CD4-positive, alpha-beta T cell treated with Interleukin-2 at 100 ng/mL for 4 hours (primary cell): ENCODE measurements around the gene DPYSL4.

Experiments
- DNase-seq: peaks from one replicate; pipeline ENCODE4 v3.0.0-alpha.2; 2020; ENCODE audit warnings: low spot score

Gene DPYSL4

DNA sequence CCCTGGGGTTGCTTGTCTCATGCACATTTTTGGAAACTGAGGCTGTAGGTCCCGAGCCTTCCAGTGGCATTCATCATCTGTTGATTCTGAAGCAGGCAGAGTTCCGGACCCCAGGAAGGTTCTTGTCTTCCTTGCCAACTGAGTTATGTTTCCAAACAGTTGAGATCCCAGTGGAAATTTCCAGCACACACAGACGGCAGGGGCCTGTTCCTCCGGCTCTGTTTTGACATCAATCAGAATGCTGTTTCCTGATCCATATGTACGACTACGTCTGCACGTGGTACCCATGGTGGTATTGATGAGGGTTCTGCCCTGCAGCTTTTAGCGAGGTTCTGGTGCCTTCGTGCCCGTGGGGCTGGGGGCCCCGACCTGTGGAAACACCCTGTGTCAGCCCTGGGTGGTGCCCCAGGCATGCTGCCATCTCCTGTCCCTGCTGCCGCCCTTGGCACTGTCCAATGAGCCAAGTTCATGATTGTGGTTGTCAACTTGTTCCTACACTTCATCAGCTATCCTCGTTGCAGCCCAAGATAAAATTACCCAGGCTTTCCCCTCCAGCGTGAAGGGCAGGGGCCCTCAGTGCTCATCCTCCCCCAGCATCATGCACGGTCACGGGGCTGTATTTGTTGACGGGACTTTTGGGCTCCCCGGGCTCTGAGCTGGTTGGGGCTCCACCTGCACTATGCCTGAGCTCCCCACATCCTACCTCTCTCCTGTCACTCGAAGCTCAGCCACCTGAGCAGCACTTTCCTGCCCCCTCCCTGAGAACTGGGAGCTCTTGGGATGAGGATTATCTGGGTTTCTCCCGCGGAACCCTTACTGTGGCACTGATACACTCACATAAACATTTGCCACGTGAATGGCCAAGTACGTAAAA is 7.8 kb upstream of the DPYSL4 start:
- DNase-seq, result no peak

DNA sequence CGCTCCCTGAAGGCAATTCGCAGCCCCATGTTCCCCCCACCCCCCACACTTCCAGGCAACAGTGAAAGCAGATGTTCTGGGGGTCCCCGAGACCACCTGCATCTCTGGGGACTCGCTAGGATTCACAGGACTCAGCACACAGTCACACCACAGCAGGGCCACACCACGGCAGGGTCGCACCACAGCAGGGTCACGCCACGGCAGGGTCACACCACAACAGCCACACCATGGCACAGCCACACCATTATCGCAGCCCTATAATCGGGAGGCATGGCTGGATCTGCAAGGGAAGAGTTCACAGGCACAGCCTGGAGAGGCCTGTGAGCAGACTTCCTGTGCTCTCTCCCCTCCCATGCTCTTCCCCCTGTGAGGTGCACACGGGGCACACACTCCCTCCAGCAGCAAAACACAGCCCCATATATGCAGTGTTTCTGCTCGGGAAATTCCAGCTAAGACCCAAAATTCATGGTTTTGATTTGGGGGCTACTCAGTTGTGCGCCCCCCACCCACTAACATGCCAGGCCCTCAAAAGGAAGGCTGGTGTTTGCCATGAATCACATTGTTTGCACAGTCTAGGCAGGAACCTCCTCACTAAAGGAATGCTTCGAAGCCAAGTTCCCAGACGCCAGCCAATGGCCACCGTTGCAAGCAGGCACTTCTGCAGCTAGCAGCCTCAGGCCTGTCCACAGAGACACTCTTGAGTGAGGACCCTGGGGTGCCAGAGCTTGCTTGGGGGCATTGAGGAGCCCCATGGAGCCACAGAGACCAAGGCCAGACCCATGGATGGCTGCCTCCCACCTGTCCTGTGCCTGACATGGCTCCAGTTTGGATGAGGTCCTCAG is 7.0 kb upstream of the DPYSL4 start:
- no peak for DNase-seq

DNA sequence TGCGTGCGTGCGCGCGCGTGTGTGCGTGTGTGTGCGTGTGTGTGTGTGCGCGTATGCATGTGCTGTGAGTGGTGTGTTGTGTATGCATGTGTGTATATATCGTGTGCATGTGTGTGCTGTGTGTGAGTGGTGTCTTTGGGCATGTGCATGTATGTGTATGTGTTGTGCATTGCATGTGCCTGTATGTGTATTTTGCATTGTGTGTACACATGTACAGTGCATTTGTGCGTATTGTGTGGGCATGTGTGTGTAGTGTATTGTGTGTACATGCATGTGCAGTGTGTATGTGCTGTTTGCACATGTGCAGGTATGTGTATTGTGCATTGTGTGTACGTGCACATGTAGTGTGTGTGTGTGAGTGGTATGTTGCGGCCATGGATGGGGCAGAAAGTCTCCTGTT is 6.0 kb upstream of the DPYSL4 start:
- DNase-seq, result no peak

DNA sequence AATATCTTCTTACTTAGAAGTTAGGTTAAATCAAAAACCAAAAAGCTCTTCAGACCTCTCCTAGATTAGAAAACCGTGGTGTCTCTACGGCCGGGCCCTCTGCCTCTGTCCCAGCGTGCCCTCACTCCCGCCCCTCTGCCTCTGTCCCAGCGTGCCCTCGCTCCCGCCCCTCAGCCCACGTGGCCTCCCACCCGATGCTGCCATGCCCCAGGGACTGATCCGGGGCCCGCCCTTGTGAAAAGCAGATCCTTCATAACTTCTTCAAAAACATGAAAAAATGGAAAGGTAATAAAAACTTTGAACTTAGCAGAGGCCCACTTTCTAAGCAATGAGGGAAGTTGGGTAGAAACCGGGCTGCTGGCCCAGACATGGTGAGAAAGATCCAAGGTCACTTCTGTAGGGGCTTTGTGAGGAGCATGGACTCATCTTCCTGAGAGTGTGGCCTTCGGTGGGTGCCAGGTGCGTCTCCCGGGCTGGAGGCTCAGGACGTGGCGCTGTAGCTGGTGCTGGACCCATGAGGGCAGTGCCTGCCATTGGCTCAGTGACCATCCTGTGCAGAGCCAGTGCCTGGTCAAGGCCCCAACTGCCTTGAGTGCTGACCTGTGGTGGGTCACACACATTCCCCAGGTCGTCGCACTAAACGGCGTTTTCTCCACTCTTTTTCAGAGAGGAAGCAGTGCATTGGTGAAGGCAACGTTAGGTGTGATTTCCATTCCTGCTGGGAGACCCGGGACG is 4.9 kb upstream of the DPYSL4 start:
- DNase-seq, result no peak

DNA sequence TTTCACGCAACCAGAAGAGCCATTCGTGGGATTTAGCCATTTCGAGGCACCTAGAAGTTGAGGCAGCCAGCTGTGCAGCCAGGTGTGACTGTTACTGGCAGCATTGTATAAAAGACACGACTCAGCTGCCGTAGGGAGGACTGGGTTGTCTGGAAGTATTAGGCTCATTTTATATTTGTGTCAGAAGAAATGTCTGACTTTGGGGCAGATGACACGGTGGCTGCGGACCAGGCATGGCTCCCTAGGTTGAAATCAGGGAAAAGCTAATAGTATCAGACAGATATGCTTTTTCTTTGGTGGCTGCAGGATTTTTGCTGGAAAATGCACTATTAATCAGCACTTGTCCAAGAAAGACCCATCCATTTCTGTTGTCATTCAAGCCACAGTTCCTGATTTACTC is 4.2 kb upstream of the DPYSL4 start:
- no peak for DNase-seq

DNA sequence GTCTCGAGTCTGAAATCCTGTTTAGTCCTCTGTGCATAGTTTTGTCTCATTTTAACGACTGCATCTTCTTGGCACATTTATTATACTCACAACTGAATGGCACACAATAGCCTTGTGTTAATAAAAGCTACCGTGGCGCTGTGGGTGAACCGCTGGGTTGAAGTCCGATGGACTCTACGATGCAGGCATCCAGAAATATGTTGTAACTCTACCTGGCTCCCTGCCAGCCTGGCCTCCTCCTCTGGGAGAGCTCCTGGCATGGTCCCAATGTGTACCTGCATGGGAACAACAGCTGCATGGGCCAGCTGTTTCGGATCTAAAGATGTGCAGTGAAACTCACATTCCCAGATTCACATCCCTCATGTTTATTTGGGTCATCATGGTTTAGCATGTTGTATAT is 3.7 kb upstream of the DPYSL4 start:
- no peak for DNase-seq

DNA sequence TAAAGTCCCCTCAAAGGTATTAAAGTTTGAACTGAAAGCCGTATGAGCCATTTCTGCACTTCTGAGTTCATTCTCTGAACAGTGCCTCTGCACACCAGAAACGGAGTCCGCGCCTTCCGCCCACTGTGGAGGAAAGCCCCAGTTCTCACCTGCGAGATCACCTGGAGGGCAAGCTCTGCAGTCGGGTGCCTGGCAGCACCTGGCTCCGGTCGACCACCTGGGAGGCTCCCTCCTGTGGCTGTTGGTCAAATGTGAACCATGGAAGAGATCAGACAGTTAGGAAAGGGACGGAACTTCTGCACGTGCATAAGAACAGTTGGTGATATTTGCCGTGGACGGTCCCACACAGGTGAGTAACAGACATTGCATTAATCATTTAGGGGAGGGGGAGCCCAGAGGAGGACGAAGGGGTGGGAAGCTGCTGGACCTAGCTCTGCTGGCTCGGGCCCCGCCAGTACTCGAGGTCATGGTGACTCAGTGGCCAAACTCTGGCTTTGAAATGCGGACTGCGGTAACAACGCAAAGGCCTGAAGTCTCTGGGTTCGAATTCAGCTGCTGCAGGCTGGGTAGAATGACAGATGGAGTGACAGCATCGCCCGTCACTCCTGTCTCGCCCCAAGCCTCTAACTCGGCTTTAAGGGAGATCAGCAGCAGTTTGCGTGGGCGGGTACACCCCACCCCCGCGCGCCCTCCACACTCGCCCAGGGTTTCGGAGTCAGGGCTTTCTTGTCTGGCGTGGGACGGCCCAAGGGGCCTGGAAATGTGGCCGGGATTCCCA is 1.7 kb upstream of the DPYSL4 start:
- no peak for DNase-seq

DNA sequence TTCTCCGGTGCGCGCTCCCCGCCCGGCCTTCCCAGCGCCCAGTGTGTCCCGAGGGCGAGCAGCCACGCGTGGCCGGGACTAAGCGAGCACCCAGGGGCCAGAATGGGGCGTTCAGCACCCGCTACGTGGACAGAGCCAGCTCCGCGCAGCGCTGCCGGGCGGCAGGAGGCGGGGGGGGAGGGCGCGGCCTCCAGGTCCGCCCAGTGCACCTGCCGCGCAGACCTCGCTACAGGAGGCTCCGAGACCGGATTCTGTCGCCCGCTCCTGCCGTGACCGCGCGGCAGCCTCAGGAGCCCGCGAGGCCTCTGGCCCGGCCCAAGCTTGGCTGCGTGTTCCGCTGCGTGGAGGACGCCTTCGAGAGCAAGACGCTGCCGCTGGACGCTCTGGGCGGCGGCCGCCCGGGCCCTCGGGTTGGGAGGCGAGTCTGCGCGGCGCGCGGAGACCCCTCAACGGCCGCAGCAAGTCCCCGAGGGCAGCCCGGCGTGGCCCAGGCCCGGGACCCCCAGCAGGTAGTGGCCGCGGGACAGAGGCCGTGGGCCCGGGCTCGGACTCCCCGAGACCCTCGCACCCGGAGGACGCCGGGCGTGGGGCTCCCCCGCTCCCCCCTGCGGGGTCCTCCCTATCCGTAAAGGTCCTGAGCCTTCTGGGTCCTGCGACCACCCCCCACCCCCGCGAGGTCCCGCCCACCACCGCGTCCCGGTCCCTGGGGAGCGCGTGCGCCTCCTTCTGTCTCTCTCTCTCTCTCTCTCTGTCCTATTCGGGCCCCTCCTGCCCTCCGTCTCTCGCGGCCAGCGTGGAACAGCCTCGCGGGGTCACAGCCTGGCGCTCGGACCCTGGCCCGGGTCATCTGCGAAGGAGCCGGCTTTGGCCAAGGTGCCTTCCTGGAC is 904 bp upstream of the DPYSL4 start:
- peak; percentile 29 for DNase-seq

DNA sequence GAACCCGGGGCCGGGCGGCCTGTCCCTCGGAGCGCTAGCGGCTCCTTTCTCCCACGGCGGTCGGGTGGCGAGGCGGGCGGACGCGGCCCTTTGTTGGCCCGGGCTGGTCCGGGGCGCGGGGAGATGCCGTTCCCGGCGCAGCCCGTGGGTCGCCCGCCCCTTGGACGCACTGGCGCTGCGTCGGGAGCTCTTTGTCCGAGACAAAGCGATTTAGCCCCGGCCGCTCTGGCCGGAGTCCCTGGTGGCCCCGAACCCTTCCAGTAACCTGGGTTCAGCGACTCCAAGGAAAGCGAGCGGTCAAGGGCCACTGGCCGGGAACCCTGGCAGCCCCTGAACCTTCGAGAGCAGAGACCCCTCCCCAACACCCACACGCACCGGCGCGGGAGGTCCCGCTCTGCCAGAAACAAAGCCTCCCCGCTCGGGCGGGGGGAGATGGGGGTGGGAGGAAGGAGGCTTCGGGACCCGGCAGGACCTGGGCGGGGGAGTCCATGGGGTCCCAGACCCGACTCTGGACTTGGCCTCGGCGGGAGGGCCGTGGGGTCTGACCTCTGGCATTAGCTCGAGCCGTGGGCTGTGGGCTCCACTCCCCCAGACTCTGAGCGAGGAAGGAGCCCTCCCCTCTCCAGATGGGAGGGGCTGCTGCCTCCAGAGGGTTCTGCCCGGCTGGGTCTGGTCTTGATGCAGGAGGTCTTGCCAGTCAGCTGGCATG is 836 bp downstream of the DPYSL4 start:
- no peak for DNase-seq

DNA sequence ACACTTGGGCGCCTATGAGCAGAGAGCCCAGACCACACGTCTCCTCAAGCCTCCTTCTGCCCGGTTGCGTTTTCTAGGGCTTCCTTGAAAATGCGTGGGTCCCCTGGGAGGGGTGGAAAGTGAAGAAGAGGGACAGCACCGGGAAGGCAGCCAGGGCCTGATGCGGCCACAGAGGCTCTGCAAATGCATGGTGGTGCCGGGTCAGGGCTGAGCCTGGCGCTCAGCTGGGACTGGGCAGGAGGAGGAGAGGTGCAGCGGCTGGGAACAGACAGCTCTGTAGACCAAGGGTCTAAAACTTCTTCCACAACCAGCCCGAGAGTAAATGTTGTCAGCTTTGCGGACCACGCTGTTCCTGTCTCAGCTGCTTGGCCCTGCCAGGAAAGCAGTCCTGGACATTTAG is 1.6 kb downstream of the DPYSL4 start:
- no peak for DNase-seq

DNA sequence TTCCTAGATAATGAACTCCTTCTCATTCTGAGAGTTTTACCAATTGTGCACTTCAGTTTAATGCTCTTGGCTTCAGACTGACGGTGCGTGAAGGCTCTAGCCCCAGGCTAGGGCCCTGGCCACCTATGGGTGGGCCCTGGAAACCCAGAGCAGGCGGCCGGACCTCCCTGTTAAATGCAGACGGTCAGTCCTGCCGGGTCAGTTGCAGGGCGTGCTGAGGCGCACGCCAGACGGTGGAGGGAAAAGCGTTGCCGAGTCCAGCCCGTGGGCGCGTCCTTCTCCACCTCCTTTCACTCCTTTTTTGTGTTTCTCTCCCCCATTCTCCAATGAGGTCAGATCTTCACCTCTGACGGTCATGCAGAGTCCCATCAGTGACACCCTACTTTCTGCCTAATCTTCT is 2.3 kb downstream of the DPYSL4 start:
- DNase-seq, result no peak

DNA sequence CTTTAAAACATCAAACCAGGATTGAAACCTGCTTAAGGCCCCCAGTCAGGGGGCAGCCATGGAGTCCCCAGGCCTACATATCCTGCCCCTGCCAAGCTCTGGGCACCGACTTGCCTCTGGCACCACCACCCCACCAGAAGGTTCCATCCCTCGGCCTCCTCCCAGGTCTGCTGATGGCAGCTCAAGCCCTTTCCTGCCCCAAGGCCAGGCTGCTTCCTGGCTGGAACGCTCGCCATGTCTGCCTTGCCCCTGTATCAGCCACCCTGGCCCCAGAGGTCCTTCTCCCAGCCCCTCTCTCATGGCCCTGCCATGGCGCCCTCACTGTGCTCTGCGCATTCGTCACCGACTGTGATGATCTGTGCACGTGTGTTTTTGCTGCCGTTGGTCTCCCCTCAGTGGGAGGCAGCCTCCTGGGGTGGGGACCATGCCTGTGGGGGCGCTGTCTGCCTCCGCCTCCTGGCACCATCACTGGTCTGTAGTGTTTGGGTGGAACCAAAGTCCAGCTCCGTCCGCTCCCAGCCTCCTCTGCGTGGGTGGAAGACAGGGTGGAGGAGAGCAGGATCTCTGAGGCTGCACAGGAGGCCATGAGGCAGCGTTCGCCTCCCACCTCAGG is 3.2 kb downstream of the DPYSL4 start:
- DNase-seq, result no peak

DNA sequence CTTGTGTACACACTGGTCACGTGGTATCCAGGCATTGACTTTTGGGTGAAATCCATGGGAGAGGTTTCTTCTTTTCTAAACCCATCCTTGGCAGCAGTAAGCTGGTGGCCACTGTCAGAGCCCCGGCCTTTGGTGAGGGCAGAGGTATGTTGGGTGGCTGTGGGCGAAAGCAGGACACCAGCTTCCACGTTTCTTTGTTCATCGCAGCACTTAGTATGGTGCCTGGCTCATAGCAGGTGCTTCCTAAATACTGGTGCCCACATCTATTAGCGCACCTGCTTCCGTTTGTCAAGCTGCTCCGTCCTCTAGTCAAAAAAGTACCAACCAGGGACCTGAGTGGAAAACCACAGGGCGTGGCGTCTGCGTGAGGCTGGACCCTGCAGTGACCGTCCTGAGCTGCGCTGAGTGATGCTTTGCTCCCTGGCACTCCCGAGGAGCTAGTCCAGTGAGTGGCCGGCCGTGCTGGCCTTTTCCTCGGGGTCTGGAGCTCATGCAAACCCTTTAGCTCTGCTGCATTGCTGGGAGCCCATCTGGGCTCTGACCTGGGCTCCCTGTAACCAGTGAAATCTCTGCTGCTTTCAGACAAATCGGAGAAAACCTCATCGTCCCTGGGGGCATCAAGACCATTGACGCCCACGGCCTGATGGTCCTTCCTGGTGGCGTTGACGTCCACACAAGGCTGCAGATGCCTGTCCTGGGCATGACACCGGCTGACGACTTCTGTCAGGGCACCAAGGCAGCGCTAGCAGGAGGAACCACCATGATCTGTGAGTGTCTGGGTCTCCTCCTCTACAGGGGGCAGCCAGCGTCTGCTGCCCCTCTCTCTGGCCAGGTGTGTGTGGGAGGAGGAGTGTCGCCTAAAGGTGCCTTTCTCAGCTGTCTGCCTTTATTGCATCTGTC is 5.6 kb downstream of the DPYSL4 start:
- DNase-seq, result no peak

DNA sequence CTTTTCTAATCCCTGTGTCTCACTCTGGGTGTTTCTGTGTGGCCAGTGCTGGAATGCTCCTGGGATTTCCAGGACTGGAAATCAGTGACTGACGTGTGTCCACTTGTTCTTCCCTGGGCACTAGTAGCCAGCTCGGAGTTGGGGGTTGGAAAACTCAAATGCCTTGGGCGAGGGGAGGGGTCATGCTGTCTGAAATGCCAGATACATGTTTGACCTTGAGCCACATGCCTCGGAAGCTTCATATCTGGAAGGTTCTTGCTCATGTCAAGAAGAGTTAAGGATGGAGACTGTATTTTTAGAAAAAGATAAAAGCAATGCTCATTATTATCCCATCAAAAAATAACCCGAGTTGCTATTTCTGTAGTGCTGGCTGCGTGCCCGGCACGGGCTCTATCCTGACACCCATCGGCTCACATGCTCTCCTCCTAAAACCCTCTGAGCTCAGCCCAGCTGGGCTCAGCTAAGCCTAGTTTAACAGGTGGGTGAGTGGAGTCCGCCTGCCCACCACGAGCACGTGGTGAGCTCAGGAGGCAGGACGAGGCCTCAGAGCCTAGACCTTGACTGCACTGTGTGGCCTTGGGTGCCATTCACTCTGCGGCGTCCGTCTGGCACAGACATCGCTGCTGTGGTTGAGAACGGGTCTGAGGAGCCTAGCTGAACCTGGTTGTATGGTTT is 6.4 kb downstream of the DPYSL4 start:
- no peak for DNase-seq

DNA sequence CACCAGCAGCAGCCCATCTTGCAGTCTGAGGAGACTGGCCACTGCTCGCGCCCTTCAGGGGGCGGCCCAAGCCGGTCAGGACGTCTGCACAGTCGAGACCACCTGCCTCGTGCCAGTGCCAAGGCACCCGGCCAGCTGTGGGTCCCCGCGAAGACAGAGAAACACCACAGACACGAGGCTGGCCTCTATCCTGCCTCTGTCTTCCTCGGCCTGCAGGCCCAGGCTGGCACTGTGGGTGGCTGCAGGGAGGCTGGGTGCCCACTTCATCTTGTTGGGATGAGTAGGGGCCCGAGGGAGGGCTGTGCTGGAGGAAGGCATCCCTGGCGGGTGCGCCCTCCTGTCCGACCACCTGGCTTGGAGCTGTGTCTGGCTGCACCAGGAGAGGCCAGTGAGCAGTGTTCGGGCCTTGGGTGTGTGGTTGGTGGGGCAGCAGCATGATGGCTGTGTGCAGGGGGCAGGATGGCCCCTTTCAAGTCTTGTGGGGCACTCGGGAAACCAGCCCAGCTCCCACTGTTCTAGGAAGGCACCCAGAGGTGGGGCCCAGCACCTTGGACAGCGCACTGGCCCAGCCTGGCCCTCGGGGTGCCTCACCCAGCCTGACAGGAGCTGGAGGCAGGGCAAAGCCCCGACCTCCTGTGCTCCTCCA is 7.3 kb downstream of the DPYSL4 start:
- no peak for DNase-seq

DNA sequence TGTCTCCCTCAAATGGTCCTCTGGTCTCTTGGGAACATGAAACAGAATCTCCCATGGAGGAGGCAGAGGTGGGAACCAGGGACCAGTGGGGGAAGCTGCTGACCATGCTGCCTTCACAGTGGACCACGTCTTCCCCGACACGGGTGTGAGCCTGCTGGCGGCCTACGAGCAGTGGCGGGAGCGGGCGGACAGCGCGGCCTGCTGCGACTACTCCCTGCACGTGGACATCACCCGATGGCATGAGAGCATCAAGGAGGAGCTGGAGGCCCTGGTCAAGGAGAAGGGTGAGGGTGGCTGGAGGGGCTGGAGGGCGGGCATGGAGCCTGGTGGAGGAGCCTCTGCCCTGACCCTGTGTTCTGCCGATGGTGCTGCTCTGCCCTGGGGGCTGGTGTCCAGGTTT is 8.0 kb downstream of the DPYSL4 start:
- no peak for DNase-seq

DNA sequence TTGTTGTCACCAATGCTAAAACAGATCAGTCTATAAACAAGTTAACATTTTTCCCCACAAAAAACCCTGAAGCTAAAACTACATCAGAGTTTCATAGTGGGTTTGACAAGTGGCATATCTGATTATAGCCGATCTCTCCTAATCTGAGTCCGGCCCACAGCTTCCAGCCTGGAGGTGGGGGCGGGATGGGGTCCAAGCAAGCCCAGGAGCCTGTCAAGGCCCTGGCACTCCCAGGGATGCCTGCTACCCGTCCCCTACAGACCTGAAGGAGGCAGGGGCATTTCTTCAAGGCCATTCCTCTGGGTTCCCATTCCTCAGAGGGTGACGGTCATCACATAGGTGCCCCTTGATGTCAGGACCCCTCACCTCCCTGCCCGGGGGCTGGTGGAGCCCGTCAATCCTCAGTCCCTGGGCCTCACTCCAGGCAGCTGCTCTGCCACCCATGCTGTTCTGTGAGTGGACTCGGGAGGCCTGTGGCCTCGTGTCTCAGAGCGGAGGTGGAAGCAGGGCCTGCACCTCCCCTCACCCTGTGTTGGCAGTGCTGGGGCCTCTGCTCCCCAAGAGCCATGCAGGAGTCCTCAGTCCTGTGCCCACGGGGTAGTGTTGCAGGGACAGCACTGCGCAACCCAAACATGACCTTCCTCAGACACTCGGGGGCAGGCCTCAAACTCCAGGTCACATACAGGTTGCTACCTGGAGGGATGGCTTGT is 8.8 kb downstream of the DPYSL4 start:
- no peak for DNase-seq
